Ascending aorta (tissue), 2 donors: ENCODE data around the gene FOXL1. TPM values are rescaled to one million over a fixed set of nuclear protein-coding genes. Genes with fewer than 3 reads are reported as not detected.

ENCODE experiments used
- DNase-seq, 2 donors: peaks; one replicate each; pipeline ENCODE4 v3.0.0-alpha.2; 2019; ENCODE audit warnings: low spot score in 2 of 2
- H3K27ac ChIP-seq, 2 donors: fragments of 200-600 bp; sonication (generic); one replicate each; pipeline ENCODE4 v1.5.1; 2016 to 2017; ENCODE audit warnings: mild to moderate bottlenecking in 1 of 2
- H3K27me3 ChIP-seq: fragments of 200-600 bp; sonication (generic); one replicate; pipeline ENCODE4 v1.5.1; 2017
- H3K36me3 ChIP-seq, 2 donors: fragments of 200-600 bp; sonication (generic); one replicate each; pipeline ENCODE4 v1.5.1; 2016
- H3K4me1 ChIP-seq, 2 donors: fragments of 200-600 bp; sonication (generic); one replicate each; pipeline ENCODE4 v1.5.1; 2016 to 2017; ENCODE audit warnings: mild to moderate bottlenecking in 1 of 2
- H3K4me3 ChIP-seq, 2 donors: fragments of 200-600 bp; sonication (generic); one replicate each; pipeline ENCODE4 v1.5.1; 2016 to 2017; ENCODE audit warnings: mild to moderate bottlenecking in 1 of 2
- H3K9me3 ChIP-seq, 2 donors: fragments of 200-600 bp; sonication (generic); one replicate each; pipeline ENCODE4 v1.5.1; 2016
- CTCF ChIP-seq, 3 experiments: fragments of 200-600 bp in 2 of 3; fragments of 450-650 bp in 1 of 3; sonication (generic) in 2 of 3; IDR thresholded peaks; one replicate each; pipeline ENCODE4 v1.5.1; 2016 to 2019; ENCODE audit warnings: antibody characterized with exemption in 3 of 3, mild to moderate bottlenecking in 1 of 3, moderate library complexity in 1 of 3
- intact Hi-C: fragments of 100-400 bp; cut with DNase I; formaldehyde crosslinking; loops from one replicate; pipeline ENCODE4 v1.15.1; 2023
- total RNA-seq: library from RNA; depleted of rRNA; stranded (reverse); fragments of >200 nt; gene quantifications from one replicate; pipeline ENCODE4 v1.1.0, GENCODE V29; 2016

FOXL1 gene
- total RNA-seq, 1 donor from 2014 or later = 35.7 TPM

- intact Hi-C loops = no loop called here
- peak in 1 of 2 donors; percentile 75 for DNase-seq
- TF ChIP-seq CTCF (IDR thresholded peaks at IDR 0.05) = no peak
- no peaks in the 10 kb centered on the region for H3K36me3 ChIP-seq
- no peaks in the 10 kb centered on the region for H3K9me3 ChIP-seq
- H3K27me3 ChIP-seq = no peaks in the 10 kb centered on the region
- peaks cover 8 to 64% of the 10 kb centered on the region in 2 donors for H3K4me1 ChIP-seq
- peak overlapping the region; percentile 24 to 52 for H3K4me3 ChIP-seq
- peak overlapping the region; percentile 95 to 99 for H3K27ac ChIP-seq
These were observed 20.5 kb downstream of the FOXL1 start for GRCh38 chr16:86598607-86599565.

GRCh38 chr16:86601356-86601755 is 23.0 kb downstream of the FOXL1 start:
- Histone ChIP-seq H3K9me3 (no peaks in the 10 kb centered on the region), H3K27ac (peak overlapping the region; percentile 95 to 99), H3K36me3 (no peaks in the 10 kb centered on the region), H3K4me1 (peaks cover 4 to 50% of the 10 kb centered on the region in 2 donors), H3K4me3 (no peak overlapping the region), H3K27me3 (no peaks in the 10 kb centered on the region)
- no peak for TF ChIP-seq CTCF (IDR thresholded peaks at IDR 0.05)
- peak in 1 of 2 donors; percentile 59 for DNase-seq
- intact Hi-C loops = no loop called here

- Histone ChIP-seq H3K4me1 (peaks cover 0 to 38% of the 10 kb centered on the region in 2 donors), H3K9me3 (no peaks in the 10 kb centered on the region), H3K4me3 (no peak overlapping the region), H3K36me3 (no peaks in the 10 kb centered on the region), H3K27me3 (no peaks in the 10 kb centered on the region), H3K27ac (peak overlapping the region; percentile 95 to 99)
- TF ChIP-seq CTCF (IDR thresholded peaks at IDR 0.05) = no peak
- peak in 1 of 2 donors; percentile 50 for DNase-seq
- intact Hi-C loops = no loop called here
These were observed 24.2 kb downstream of the FOXL1 start for GRCh38 chr16:86602521-86602920.

- no peak for TF ChIP-seq CTCF (IDR thresholded peaks at IDR 0.05)
- peak in 1 of 2 donors; percentile 80 for DNase-seq
- Histone ChIP-seq H3K27me3 (no peaks in the 10 kb centered on the region), H3K27ac (peak overlapping the region; percentile 77 to 94), H3K36me3 (no peaks in the 10 kb centered on the region), H3K4me1 (peaks cover 4 to 34% of the 10 kb centered on the region in 2 donors), H3K4me3 (peak overlapping the region; percentile 49 to 53), H3K9me3 (no peaks in the 10 kb centered on the region)
- intact Hi-C loops = no loop called here
These were observed 26.3 kb downstream of the FOXL1 start for GRCh38 chr16:86604436-86605193.

- H3K9me3 ChIP-seq = no peaks in the 10 kb centered on the region
- no peaks in the 10 kb centered on the region for H3K36me3 ChIP-seq
- H3K27me3 ChIP-seq = no peaks in the 10 kb centered on the region
- H3K4me1 ChIP-seq = peaks cover 12 to 44% of the 10 kb centered on the region in 2 donors
- intact Hi-C loops = no loop called here
- peak overlapping the region; percentile 77 to 94 for H3K27ac ChIP-seq
- TF ChIP-seq CTCF (IDR thresholded peaks at IDR 0.05) = no peak
- no peak overlapping the region for H3K4me3 ChIP-seq
- no peak for DNase-seq
These were observed 27.6 kb downstream of the FOXL1 start for GRCh38 chr16:86605950-86606349.
